OCI-LY7 (cell line): ENCODE results near the gene TMEM248. TPM values are rescaled to one million over a fixed set of nuclear protein-coding genes. Genes with fewer than 3 reads are reported as not detected.

ENCODE experiments used
- Bru-seq: library from RNA; stranded (reverse); fragments of 400-500 nt; gene quantifications from one replicate; lab custom pipeline; 2021; lab: Mats Ljungman, UMichigan
- BruChase-seq, 2 experiments: library from RNA; stranded (reverse); fragments of 400-500 nt; gene quantifications; one replicate each; lab custom pipeline; 2021; lab: Mats Ljungman, UMichigan
- BruUV-seq: library from RNA; stranded (reverse); fragments of 400-500 nt; replicated peaks from 2 replicates; lab custom pipeline; 2021; lab: Mats Ljungman, UMichigan
- CTCF ChIA-PET: fragments of 300-600 bp; sonication (Branson Sonifier 250); formaldehyde crosslinking; loops from one replicate; lab custom pipeline; 2022; ENCODE audit warnings: antibody characterized with exemption; ENCODE audit not compliant: unreplicated experiment; lab: Charles Lee
- POLR2A ChIA-PET: fragments of 300-600 bp; sonication (Branson Sonifier 250); formaldehyde crosslinking; loops from one replicate; lab custom pipeline; 2022; ENCODE audit warnings: antibody characterized with exemption; lab: Charles Lee
- DNase-seq: peaks from one replicate; pipeline ENCODE4 v3.0.0-alpha.2; 2015; ENCODE audit warnings: low spot score
- H2AFZ ChIP-seq: fragments of 200-600 bp; sonication (generic), shearing (Covaris generic); 2 replicates; pipeline ENCODE4 v1.6.1; 2014; ENCODE audit warnings: mild to moderate bottlenecking, antibody characterized with exemption, low read length, moderate library complexity
- H3K27ac ChIP-seq: fragments of 200-600 bp; sonication (generic); 2 replicates; pipeline ENCODE4 v1.5.1; 2014; ENCODE audit warnings: mixed run types, low read depth, mild to moderate bottlenecking, moderate library complexity, low read length, inconsistent platforms; ENCODE audit not compliant: poor library complexity, severe bottlenecking
- H3K36me3 ChIP-seq: fragments of 200-600 bp; sonication (generic); 2 replicates; pipeline ENCODE4 v1.6.1; 2014; ENCODE audit warnings: mild to moderate bottlenecking, antibody characterized with exemption, low read length, moderate library complexity, mixed read lengths; ENCODE audit not compliant: insufficient read depth
- H3K4me1 ChIP-seq: fragments of 200-600 bp; sonication (generic); 2 replicates; pipeline ENCODE4 v1.5.1; 2014; ENCODE audit warnings: mild to moderate bottlenecking, low read length; ENCODE audit not compliant: insufficient read depth, poor library complexity, severe bottlenecking
- H3K4me2 ChIP-seq: fragments of 200-600 bp; sonication (generic); 2 replicates; pipeline ENCODE4 v1.6.1; 2014; ENCODE audit warnings: mild to moderate bottlenecking, low read length
- H3K4me3 ChIP-seq: fragments of 200-600 bp; sonication (generic); 2 replicates; pipeline ENCODE4 v1.5.1; 2014; ENCODE audit warnings: mild to moderate bottlenecking, low read depth, low read length; ENCODE audit not compliant: poor library complexity, severe bottlenecking
- H3K79me2 ChIP-seq: fragments of 200-600 bp; sonication (generic); 2 replicates; pipeline ENCODE4 v1.6.1; 2016; ENCODE audit warnings: low read depth, mild to moderate bottlenecking, low read length, moderate library complexity, mixed read lengths; ENCODE audit not compliant: insufficient read depth
- H3K9me2 ChIP-seq: fragments of 200-600 bp; sonication (generic); 2 replicates; pipeline ENCODE4 v1.6.1; 2016; ENCODE audit warnings: mild to moderate bottlenecking, low read length, mixed read lengths; ENCODE audit not compliant: insufficient read depth
- H3K9me3 ChIP-seq: fragments of 200-600 bp; sonication (generic); 2 replicates; pipeline ENCODE4 v1.6.1; 2014; ENCODE audit warnings: mild to moderate bottlenecking, mixed run types, low read length, mixed read lengths
- H4K20me1 ChIP-seq: fragments of 200-600 bp; sonication (generic); 2 replicates; pipeline ENCODE4 v1.6.1; 2014; ENCODE audit warnings: mild to moderate bottlenecking, antibody characterized with exemption, low read length, moderate library complexity, mixed read lengths; ENCODE audit not compliant: insufficient read depth
- CTCF ChIP-seq: fragments of 200-600 bp; sonication (generic); conservative IDR thresholded peaks from 2 replicates; pipeline ENCODE4 v1.5.1; 2014; ENCODE audit warnings: mild to moderate bottlenecking, antibody characterized with exemption, low read length, moderate library complexity, mixed read lengths
- EZH2phosphoT487 ChIP-seq: fragments of 200-600 bp; sonication (generic); IDR thresholded peaks from 2 replicates; pipeline ENCODE4 v1.6.1; 2018; ENCODE audit warnings: low read depth, borderline replicate concordance, mild to moderate bottlenecking, mixed run types, antibody characterized with exemption, low read length, moderate library complexity, mixed read lengths
- intact Hi-C: fragments of 100-400 bp; cut with micrococcal nuclease; formaldehyde crosslinking; loops from one replicate; pipeline ENCODE4 v1.10.0; 2022; ENCODE audit not compliant: unreplicated experiment
- long read RNA-seq: library from polyadenylated mRNA; stranded (forward); transcript quantifications from one replicate; pipeline ENCODE4 v2.0.0, GENCODE V29; 2022
- total RNA-seq, 2 experiments: library from RNA; depleted of rRNA in 1 of 2; stranded (reverse); fragments of >200 nt in 1 of 2; shearing (Covaris generic) in 1 of 2; gene quantifications; 2 replicates each; pipeline ENCODE4 v1.2.3, GENCODE V29; 2014 to 2022

Gene TMEM248
- total RNA-seq (2014; rRNA removed; shearing (Covaris generic)) (66.4 and 76.5 TPM in 2 replicates), total RNA-seq (2022) (88.8 and 97.0 TPM in 2 replicates), Bru-seq, nascent RNA (percentile 86 among the genes with signal in this experiment), BruChase-seq, experiment 1, labeled RNA remaining after a 6-hour chase (percentile 91 among the genes with signal in this experiment), BruChase-seq, experiment 2, labeled RNA remaining after a 2-hour chase (percentile 95 among the genes with signal in this experiment)
- long read RNA-seq, full-length matches to known transcripts = 145 of 185 reads
- long read RNA-seq, partial matches to known transcripts = 15 of 185 reads
- long read RNA-seq, other reads (novel, unspliced or antisense) = 25 of 185 reads

DNA sequence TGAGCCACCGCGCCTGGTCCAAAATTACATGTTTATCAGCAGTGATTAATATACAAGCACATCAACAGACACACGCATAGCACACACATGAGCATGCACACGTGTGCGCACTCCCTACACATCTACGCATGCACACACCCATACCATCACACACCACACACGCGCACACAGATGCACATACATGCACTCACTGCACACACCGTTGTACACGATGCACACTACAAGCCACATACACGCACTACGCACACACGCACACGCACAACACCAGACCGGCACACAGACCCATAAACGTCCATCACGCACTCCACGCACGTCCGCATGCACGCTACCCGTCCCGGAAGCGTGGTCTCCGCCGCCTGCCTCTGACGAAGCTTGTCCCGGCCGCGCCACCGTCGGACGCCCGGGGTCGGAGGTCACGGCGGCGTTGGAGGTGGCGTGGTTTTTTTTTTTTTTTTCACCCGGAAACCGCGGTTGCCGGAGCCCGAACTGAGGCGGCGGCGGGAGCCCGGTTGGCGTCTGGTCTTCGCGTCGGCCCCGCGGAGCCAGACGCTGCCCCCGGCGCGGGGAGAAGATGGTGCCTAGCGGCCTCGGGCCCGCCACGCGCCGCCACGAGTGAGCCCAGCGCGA lies at the start of gene TMEM248:
Gene TMEM248, plus strand, starts transcription at position 457 of the 627 bp plus-strand sequence. CDS start 20,641 bp downstream, outside the sequence.
- CTCF ChIA-PET = no interaction called here
- no peak for TF ChIP-seq CTCF
- TF ChIP-seq EZH2phosphoT487 = no peak
- Histone ChIP-seq H3K27ac (peak within 1 kb of the TSS; percentile 89), H3K4me3 (peak within 1 kb of the TSS; percentile 94), H4K20me1 (peaks cover 17% of the 10 kb centered on the region; the same call in 1 of the 2 replicates), H3K9me2 (no peaks in the 10 kb centered on the region), H3K9me3 (no peaks in the 10 kb centered on the region), H3K4me1 (peaks cover 32% of the 10 kb centered on the region), H2AFZ (peak within 1 kb of the TSS; percentile 46; the same call in 1 of the 2 replicates), H3K79me2 (peaks cover 56% of the 10 kb centered on the region), H3K36me3 (peaks cover 29% of the 10 kb centered on the region), H3K4me2 (peak within 1 kb of the TSS; percentile 96)
- intact Hi-C loops = loop anchor here (2.0 to 10.0 kb wide), 4 partner anchors 74 to 384 kb away; partner anchors contain the start of genes RABGEF1 and SBDS
- POLR2A ChIA-PET = interaction anchor here (0.6 to 0.7 kb wide), 2 partner anchors 19 to 1009 kb away, joined by 3 read pairs; no protein-coding TSS in a partner anchor
- DNase-seq = peak; percentile 95
- TSS peak; percentile 88 for BruUV-seq

GRCh38 chr7:66873476-66873875 lies 47.5 kb upstream of the TMEM248 start:
- H3K9me2 ChIP-seq = no peaks in the 10 kb centered on the region
- no peak overlapping the region for H3K4me2 ChIP-seq
- BruUV-seq = no TSS peak
- no peak overlapping the region for H3K4me3 ChIP-seq
- CTCF ChIA-PET = no interaction called here
- H3K4me1 ChIP-seq = no peaks in the 10 kb centered on the region
- no peak overlapping the region for H2AFZ ChIP-seq
- no peaks in the 10 kb centered on the region for H3K9me3 ChIP-seq
- peaks cover 3% of the 10 kb centered on the region; the same call in 1 of the 2 replicates for H3K36me3 ChIP-seq
- H3K79me2 ChIP-seq = no peaks in the 10 kb centered on the region
- no peak for TF ChIP-seq CTCF
- no peak for TF ChIP-seq EZH2phosphoT487
- intact Hi-C loops = no loop called here
- H3K27ac ChIP-seq = no peak overlapping the region
- DNase-seq = no peak
- POLR2A ChIA-PET = interaction anchor here (1.0 kb wide), 1 partner anchor 56 kb away, joined by 3 read pairs; no protein-coding TSS in a partner anchor
- no peaks in the 10 kb centered on the region for H4K20me1 ChIP-seq
